GM12892 (cell line): Measurements from ENCODE around the gene SLIT3.

ENCODE experiments used
- POLR2A ChIP-seq: IDR thresholded peaks from 2 replicates; pipeline ENCODE4 v1.6.1; 2011; ENCODE audit warnings: low read depth, low read length, control low read depth
- POLR2AphosphoS5 ChIP-seq: IDR thresholded peaks from 2 replicates; pipeline ENCODE4 v1.6.1; 2011; ENCODE audit warnings: low read depth, low read length, control low read depth

- no peak for TF ChIP-seq POLR2A
- TF ChIP-seq POLR2AphosphoS5, result no peak
Measured at GRCh38 chr5:169128679-169129078, 172.3 kb downstream of the SLIT3 start.
